Fibroblast of skin of back (primary cell): Measurements from ENCODE around the gene MEGF10.

Experiments
- DNase-seq: peaks from one replicate; pipeline ENCODE4 v3.0.0-alpha.2; 2013

Gene MEGF10

GRCh38 chr5:127373858-127374491 lies 83.4 kb downstream of the MEGF10 start:
- no peak for DNase-seq

DNA sequence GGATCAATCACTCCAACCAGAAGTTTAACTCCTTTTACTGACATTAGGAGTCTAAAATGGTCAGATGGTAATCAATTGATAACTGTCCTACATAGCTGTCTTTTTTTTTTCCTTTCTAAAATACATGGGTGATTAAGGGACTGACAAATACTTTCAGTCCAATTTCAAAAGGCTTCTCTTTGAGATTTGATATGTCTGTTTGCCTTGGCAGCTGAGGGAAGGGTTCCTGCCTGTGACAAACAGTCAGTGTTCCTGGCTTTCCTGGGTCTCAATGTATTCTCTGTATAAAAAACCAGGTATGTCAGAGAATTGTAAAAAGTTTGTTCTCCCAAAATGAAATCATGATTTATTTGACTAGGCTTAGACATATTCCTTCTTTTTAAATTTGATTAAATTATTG lies 84.5 kb downstream of the MEGF10 start:
- no peak for DNase-seq

DNA sequence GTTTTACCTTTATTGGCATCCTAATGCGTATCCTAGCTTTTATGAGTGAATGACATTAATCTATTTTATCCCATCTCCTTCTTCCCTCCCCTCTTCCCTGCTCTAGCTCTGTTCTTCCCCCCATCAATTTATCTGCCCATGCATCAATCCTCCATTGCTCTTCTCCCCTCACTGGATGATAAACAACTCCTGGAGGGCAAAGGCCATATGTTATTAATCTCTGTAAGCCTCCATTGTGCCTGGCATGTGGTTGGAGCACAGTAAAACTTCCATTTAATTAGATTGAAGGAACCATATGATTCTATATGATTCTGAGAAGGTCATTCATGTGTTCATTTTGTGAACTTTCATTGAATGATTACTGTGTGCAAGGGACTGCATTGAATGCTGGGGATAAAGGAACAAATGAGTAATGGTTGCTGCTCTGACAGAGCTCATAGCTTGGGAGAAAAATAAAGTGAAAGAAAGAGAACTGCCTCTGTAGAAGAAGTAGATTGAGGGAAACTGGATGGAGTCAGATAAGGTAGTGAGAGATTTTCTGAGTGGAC lies 85.0 kb downstream of the MEGF10 start:
- DNase-seq: no peak

GRCh38 chr5:127377651-127378050 lies 87.1 kb downstream of the MEGF10 start:
- DNase-seq: no peak

DNA sequence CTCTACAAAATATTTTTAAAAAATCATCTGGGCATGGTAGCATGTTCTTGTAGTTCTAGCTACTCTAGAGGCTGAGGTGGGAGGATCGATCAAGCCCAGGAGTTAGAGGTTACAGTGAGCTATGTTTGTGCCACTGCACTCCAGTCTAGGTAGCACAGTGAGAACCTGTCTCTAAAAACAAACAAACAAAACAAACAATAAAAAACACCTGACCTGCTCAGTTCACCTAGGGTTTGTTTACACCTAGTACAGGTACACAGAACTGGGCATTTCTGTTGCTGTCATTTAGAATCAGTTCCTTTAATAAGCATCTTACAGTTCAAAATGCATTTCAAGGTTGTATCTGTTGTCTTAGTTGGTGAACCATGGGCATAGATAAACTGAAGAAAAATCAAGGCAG lies 95.3 kb downstream of the MEGF10 start:
- DNase-seq: no peak

DNA sequence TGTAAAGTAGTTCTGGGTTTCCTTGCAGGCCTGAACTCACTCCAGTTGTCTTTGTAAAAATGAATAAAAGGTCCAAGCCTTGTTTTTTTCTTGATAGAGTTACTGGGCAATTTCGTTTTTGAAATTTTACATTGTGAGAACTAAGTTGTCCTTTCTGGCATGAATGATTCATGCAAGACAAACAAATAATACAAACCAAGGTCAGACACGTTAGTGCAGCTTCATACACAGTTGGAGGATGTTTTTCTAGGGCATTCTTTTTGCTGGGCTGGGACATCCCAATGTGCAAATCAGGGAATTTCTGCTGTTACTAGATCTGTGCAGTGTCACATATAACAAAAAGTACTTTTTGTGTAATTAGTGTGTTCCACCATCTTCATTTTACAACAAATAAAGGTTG lies 96.0 kb downstream of the MEGF10 start:
- peak; percentile 83 for DNase-seq

DNA sequence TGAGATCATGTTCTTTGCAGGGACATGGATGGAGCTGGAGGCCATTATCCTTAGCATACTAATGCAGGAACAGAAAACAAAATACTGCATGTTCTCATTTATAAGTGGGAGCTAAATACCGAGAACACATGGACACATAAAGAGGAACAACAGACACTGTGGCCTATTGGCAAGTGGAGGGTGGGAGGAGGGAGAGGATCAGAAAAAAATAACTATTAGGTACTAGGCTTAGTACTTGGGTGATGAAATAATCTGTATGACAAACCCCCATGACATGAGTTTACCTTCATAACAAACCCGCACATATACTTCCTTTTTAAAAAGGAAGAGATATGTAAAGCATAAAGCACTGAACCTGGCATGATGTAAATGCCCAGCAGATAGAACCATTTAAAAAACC lies 99.0 kb downstream of the MEGF10 start:
- no peak for DNase-seq

- no peak for DNase-seq
Measured at GRCh38 chr5:127392762-127393161, 102.2 kb downstream of the MEGF10 start.

DNA sequence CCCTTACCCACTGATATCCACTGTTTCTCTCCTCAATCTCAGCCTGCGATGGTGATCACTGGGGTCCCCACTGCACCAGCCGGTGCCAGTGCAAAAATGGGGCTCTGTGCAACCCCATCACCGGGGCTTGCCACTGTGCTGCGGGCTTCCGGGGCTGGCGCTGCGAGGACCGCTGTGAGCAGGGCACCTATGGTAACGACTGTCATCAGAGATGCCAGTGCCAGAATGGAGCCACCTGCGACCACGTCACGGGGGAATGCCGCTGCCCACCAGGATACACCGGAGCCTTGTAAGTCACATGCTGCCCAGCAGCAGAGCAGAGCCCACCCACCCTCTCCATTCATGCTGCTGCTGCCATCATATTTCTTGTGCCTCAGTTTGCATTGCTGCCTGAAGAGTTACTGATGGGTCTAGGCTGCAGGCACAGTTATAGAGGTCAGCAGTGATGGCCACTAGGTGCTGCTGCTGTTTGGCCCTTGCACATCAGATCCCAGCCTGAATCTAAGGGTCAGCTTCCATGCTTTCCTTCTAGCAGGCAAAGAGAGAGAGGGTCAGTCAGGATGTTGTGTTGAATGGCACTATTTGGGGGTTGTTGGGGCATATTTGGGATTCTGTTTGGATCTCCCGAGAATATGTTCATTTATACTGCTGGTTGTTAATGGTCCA lies 106.0 kb downstream of the MEGF10 start:
- DNase-seq: no peak

DNA sequence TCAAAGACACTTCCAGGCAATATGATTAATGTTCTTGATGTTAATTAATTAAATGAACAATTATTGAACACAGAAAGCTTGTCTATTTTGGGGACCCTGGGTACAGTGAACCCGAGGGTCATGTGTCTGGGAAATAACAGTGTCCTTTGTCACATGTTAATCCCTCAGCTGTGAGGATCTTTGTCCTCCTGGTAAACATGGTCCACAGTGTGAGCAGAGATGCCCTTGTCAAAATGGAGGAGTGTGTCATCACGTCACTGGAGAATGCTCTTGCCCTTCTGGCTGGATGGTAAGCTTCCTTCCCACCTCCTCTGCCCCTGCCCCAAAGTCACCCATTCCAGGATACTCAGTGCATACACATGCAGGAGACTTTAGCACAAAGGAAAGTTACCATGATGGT lies 107.9 kb downstream of the MEGF10 start:
- no peak for DNase-seq

GRCh38 chr5:127399068-127399467 lies 108.5 kb downstream of the MEGF10 start:
- no peak for DNase-seq

GRCh38 chr5:127400539-127400938 lies 109.9 kb downstream of the MEGF10 start:
- no peak for DNase-seq

- no peak for DNase-seq
Measured at GRCh38 chr5:127400946-127401670, 110.5 kb downstream of the MEGF10 start.

GRCh38 chr5:127402361-127402760 lies 111.8 kb downstream of the MEGF10 start:
- DNase-seq: no peak

DNA sequence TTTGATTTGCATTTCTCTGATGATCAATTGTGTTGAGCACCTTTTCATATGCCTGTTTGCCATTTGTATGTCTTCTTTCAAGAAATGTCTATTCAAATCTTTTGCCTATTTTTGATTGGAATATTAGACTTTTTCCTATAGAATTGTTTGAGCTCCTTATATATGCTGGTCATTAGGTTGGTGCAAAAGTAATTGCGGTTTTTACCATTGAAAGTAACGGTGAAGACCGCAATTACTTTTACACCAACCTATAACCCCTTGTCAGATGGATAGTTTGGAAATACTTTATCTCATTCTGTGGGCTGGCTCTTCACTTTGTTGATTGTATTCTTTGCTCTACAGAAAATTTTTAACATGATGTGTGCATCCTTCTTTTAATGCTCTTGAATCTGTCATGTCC lies 113.6 kb downstream of the MEGF10 start:
- no peak for DNase-seq

DNA sequence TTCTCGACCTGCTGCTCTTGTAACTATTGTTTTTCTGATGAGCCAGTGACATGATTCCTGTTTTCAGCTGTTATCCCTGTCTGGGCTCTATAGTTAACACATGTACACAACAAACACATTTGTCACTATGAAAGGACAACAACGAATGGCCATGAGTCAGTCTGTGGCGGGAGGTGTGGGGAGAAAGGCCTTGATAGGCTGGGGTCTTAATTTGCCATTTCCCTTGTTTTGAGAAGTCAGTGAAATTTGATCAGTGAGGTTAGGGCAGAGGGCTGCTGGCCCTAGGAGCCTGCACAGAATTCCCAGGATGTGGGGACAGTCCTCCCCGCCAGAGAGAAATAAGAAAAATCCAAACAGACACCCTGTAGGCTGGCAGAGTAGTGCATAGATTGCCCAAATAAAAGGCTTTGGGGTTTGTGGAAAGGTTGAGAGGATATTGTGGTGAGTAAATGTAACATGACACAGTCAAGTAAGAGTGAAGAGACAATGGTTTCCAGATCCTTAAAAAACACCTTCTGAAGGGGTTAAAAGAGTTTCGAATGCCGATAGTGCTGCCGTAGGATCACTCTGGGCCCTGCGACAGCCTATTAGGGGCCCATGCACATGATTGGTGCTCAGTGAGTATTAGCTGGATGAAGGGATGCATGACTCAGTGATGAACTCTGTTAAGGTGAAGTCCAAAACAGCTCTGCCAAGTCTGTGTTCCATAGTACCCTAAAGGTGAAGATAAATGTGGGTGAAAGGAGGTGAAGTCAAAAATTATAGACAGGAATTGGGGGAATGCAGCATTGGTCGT lies 115.9 kb downstream of the MEGF10 start:
- DNase-seq: no peak

GRCh38 chr5:127409246-127409917 lies 118.8 kb downstream of the MEGF10 start:
- DNase-seq: no peak

- DNase-seq: no peak
Measured at GRCh38 chr5:127409921-127410675, 119.5 kb downstream of the MEGF10 start.

- no peak for DNase-seq
Measured at GRCh38 chr5:127410959-127411358, 120.4 kb downstream of the MEGF10 start.

DNA sequence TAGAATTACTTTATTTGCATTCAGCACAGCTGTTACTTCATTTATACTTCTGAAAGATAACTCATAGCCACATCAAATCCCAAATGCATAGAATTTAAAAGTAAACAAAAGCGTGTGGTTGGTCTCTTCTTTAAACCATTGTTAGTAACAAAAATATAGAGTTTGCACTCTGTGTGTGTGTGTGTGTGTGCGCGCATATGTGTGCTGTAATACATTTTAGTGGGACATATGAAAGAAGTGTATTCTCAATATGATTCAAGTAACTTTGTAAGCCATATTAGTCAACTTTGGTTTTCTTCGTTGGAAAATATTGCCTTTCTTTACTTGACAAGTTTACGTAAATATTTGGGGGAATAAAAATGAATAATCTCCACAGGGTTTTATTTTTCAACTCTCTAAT lies 120.8 kb downstream of the MEGF10 start:
- no peak for DNase-seq

- DNase-seq: no peak
Measured at GRCh38 chr5:127412698-127413097, 122.1 kb downstream of the MEGF10 start.
